ENCODE measurements around the gene GUCA1A.

GUCA1A gene

DNA sequence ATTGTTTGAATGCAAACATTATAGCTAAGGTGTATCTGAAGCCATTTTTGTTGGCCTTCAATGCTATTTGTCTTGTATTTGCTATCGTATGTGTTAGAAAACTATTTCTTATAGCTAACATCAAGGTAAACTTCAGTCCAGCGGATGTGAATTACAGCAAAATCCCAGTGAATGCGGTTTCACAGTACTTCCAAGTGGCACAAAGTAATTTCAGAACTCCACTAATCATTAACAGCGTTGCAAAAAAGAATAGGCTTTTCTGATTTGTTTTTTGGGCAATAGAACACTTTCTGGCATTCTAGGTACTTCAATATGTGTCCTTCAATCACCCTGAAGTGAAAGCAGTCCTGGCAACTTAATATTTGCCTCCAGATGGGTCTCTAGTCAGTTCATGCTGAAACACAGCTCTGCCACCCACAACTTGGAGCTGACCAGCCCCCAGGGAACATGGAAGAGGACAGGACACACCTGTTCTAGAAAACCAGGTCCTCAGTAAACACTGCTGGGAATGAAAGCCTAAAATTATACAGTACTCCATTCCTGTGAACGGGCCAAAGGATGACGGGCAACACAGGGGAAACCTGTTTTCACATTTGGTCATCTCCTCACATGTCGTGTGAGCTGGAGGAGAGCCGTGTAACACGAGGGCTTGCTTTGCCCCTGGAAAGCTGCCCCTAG is 54.1 kb downstream of the GUCA1A start:
- TF ChIP-seq GATA3 (IDR thresholded peaks at IDR 0.05; ENCODE audit: low read depth, low read length) (no peak), GATA2 (IDR thresholded peaks at IDR 0.05; ENCODE audit: low read depth, low read length) (no peak)

DNA sequence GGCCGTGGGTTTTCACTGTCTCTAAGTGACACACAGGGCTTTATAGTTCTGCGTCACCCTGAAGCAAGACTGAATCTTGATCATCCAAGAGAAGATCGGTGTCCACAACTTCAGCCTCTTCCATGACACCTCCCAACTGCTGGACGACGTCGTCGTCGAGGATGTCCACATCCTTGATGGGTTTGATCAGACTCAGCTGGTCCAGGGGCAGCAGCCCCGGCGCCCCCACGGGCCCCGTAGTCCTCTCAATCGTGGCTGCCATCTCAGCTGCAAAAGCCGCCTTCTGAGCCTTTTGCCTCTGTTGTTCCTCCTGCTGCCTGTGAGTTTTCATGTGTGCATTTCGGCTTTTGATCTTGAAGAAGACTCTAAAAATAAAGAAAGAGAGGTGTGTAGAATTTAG is 55.1 kb downstream of the GUCA1A start:
- no peak for TF ChIP-seq GATA2 (IDR thresholded peaks at IDR 0.05; ENCODE audit: low read depth, low read length)
- TF ChIP-seq GATA3 (IDR thresholded peaks at IDR 0.05; ENCODE audit: low read depth, low read length), result no peak
